GM19240 (cell line): ENCODE results near the gene SYT7.

ENCODE experiments used
- DNase-seq: peaks from one replicate; pipeline ENCODE4 v3.0.0; 2011; ENCODE audit warnings: low spot score; ENCODE audit not compliant: insufficient read length

SYT7 gene

DNA sequence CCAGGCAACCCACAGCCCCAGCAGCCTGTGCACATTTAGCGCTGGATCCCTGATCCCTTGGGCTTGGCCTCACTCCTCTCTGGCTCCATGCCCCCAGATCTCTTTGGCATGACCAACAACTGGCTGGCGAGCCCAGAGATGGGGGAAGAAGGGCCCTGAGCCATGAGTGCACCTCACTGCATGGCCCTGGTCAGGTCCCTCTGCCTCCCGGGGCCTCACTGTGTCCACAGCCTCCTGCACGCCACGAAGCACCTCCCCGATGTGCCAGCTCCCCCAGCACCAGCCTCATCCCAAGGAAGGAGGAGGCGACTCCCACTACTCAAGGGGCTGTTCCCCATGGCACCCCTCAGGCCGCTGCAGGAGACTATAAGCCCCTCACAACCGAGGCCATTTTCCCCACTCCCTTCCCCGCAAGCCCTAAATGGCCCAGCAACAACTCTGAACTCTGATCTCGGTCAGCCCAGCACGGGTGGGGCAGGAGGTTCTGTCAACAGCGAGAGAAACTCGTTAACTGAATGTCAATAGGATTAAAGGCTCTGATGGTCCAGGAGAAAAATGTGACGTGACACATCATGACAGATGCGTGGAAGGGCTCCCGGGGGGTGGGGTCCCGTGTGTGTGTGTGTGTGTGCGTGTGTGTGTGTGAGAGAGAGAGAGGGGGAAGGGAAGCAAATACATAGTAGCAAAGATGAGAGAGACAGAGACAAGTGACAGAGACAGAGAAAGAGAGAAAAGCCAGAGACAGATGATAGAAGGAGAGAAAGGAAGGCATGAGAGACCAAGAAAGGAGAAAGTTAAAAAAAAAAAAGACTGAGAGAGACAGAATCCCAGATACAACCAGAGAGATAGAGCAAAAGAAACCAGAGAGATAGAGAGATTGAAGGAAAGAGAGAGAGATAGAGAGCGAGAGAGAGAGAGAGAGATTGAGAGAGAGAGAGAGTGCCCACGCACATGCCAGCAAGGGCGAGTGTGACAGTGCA lies 28.4 kb upstream of the SYT7 start:
- no peak for DNase-seq

DNA sequence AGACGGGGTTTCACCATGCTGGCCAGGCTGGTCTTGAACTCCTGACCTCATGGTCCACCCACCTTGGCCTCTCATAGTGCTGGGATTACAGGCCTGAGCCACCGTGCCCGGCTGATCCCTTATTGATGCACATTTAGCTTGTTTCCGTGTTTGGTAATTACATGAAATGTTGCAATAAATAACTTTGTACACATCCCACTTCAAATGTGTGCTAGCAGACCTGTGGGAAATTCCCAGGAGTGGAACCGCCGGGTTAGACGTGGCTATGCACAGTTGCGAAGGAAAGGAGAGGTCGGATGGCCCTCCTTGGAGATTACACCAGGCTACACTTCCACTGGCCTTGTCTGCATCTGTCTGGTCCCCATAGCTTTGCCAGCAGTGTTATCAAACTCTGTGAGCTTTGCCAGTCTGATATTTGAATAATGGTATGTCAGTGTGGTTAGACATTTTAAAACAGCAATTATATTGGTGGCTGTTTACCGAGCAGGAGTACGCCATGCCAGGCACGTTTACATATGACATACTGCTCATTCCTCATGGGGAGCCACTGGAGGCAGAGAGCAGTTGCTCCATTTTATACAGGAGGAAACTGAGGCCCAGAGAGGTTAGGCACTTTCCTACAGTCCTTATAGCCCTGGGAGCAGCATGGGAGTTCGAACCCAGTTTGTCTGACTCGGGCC lies 27.2 kb upstream of the SYT7 start:
- DNase-seq = no peak

DNA sequence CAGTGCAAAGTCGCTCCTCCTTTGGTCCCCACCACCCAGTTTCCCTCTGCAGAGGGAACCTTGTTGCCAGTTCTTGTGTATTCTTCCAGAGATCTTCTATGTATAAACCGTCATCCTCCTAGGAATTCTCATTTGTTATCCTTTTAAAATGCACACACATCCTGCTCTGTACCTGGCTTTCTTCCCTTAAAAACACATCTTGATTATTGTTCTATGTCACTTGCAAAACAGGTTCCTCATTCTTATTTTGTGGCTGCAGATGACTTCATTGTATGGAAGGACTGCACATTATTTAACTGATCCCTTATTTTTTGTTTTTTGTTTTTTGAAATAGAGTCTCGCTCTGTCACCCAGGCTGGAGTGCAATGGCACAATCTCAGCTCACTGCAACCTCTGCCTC lies 26.6 kb upstream of the SYT7 start:
- DNase-seq = no peak

DNA sequence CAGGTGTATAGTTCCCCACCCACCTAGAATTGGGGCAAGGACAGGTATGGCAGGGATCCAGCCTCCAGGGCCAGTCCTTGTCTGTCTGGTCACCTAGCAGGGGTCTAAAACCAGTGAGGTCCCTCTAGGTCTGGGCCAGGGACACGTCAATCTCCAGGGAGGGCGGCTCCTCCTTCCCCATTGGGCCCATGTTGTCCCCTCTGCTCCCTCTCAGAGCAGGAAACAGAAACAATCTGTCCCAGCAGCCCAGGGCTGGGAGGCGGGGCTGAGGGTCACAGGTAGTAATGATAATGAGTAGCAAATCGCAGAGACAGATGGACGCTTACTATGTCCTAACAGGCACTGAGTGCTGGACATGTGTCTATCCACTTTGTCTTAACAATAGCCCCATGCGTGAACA lies 22.8 kb upstream of the SYT7 start:
- DNase-seq = no peak

DNA sequence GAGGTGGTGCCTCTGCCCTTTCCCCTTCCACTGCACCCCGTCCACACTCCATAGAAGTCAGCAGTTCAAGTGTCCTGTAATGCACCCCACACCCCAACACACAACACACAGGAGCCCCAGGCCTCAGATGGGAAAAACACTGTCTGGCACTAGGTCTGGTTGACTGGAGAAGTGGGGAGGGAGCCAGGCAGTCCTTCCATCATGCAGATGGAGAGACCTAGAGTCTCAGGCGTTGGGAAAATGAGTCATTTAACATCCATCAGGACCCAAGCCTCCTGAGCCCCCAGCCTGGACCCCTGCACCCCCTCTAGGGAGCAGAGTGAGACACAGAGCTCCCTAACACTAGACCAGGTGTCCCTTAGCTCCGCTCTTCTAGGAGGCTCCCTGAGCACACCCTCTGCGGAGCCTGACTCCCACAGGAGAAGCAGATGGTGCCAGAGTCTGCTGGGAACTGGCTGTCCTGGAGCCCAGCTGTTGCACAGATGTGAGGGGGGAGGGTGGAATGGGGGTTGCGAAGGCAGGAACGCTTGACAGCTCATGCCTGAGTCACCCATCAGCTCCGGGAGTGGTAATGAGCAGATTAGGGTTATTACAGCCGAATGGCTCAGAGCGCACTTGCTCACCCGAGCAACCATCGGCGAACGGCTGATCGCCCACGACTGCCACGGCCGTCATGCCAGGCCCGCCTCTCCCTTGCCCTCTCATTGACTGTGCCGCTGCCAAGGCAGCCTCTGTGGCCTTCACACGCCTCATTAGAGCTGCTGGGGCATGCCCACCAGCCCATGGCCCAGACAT lies 22.1 kb upstream of the SYT7 start:
- DNase-seq = no peak

DNA sequence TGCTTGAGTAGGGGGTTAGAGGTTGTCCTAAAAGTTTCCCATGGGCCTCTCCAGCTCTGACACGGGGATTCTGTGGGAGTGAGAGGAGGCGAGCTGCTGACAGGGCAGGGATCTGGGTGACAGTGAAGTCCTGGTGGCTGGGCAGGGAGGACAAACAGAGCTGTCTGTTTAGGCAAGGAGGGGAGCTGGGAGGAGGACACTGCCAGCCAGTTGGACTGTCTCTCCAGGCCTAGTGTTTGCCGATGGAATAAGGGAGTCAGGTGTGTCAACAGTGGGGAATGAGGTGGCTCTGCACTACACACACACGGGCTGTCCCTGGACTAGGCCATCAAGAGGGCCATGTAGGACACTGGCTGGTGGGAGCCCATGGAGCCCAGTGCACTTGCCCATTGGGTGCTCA lies 20.6 kb upstream of the SYT7 start:
- no peak for DNase-seq

DNA sequence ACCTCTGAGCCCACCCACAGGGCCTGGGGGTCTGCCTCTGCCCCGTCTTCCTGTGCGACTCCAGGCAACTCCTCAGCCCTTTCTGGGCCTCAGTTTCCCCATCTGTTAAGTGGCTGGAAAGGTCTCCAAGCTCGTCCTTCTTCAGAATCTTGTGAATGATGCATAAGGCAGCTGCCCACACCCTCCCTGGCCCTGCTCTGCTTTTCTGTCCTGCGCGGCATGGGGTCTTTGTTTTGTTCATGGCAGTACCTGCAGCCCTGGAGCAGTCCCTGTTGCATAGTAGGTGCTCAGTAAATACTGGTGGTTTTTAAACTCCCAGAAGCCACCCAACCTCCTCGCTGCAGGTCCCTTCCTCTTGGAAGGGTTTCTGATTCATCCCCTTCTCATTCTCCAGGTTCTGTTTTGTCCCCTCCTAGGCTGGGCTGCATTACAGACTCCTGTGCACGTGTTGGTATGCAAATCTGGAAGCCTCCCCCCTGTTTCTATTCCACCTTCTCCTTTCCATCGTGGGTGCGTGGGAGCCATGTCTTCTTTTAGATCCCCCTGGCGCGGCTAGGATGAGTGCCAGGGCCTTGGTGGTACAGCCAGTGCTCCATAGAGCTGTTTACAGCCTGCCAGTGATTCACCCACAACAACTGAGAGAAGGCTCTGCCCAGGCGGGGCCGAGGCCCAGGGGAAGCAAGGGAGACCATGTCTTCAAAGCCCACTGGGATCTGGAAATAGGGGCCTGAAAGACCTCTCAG lies 19.3 kb upstream of the SYT7 start:
- no peak for DNase-seq

DNA sequence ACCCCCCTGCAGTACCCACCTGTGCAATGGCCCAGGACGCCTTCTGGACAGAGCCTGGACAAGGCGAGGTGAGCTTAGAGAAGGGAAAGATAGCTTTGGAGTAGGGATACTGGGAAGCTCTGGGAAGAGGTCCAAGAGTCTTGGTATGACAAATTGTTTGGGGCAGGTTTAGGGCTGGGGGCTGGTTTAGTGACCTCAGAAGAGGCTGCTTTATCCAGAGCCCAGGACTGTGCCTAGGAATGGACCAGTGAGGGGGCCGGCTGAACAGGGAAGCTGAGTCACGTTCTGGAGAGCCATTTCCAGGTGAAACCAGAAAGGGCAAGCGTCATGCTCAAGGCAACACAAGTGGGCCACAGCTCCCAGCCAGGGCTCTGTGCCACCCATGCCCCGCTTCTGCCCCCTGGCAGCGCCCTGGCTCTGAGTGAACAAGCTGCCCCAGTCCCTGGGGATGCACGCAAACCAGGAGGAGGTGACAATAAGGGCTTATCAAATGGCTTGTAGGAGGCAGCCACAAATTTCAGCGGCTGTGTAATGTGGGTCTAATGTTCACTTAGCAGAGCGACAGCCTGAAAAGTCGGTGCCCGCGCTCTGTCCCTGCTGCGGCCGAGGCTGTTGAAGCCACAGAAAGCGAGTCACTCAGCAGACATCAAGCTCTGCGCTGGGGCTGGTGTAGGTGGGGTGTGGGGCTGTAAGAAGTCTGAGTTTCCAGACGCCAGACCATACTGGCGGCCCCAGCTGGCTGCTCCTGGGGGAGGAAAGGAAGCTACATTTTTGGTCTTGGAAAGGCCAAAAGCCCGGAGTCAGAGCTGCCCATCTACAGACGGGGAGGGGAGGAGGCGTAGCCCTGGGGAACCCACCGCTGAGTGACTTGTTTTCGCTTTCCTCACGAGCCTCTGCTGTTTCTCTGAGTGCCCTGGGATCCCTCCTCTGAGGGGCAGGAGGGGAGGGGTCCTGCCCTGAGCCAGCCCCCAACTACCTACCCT lies 18.3 kb upstream of the SYT7 start:
- DNase-seq = no peak

DNA sequence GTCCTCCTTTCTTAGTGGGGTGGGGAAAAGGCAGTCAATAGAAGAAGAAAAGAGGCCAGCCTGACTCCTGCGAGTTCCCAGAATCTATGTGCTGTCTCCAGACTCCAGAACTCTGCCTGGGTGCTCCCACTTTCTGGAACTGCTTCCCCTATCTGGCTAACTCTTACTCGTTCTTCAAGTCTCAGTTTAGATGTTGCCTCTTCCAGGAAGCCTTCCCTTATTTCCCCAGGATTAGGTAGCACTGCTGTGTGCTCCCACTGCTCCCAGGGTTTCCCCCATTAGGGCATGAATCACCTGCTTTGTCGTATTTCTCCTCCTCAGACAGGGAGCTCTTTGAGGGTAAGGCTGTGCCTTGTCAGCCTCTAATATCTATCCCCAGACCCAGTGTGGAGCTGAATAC lies 17.5 kb upstream of the SYT7 start:
- DNase-seq = no peak

DNA sequence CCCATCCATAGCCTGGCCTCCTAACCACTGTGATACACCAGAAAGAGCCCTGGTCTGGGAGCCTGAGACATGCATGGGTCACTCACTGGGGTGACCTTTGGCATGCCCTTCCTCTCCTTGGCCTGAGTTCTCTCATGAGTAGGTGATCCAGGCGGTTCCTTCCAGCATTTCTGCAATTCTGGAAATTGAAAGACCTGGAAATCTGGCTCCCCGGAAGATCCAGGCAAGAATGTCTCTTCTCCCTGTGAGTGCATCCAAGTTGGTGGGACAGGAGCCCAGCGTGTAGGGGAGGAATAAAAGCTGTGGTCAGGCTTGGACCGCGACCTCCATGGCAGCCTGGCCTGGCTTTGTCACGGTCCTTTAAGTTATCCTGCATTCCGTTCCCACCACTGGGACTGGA lies 16.1 kb upstream of the SYT7 start:
- DNase-seq = no peak

DNA sequence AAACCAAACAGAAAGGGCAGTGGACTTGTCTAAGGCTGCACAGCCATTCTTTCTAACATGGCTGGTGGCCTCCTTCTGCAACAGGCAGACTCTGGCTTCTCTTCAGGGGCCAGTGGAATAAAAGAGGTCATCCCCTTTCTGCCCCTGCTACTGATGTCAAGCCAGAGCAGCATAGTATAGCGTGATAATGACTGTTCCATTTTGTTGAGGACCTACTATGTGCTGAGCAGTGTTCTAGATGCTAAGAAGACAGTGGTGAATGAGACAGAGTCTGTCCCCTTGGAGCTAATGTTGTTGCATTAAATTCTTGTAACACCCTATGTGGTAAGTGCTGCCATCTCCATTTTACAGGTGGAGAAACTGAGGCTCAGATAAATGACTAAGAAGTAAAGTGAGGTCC lies 15.7 kb upstream of the SYT7 start:
- DNase-seq = no peak

DNA sequence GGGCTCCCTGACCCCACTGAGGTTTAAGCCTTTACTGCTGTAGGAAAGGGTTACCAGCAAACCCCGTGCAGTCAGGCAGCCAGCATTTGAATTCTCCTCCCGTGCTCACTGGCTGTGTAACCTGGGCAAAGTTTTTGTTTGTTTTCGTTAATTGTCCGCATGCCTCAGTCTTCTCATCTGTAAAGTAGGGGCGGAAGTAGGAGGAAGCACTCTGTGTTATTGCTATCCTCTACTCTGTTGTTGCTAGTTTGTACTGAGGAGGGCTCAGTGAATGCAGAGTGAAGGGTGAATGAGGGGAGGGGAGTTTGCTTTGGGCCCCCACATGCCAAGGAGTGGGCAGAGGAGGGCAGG lies 14.0 kb upstream of the SYT7 start:
- DNase-seq = no peak

DNA sequence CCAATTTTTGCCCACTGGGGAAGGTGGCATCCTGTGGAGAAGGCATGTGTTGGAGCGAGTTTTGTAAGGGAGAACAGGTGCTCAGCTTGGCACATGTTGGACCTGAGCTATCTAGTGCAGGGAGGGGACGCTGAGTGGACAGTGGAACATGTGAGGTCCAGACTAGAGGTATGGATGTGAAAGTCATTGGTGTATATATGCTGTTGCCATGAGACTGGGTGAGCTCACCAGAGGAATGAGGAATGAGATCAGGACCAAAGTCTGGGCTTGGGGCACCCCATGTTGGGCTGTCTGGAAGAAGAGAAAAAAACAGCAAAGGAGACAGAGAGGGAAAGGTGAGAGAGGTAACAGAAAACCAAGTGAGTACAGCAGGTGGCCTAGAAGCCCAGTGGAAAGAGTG lies 12.3 kb upstream of the SYT7 start:
- no peak for DNase-seq

DNA sequence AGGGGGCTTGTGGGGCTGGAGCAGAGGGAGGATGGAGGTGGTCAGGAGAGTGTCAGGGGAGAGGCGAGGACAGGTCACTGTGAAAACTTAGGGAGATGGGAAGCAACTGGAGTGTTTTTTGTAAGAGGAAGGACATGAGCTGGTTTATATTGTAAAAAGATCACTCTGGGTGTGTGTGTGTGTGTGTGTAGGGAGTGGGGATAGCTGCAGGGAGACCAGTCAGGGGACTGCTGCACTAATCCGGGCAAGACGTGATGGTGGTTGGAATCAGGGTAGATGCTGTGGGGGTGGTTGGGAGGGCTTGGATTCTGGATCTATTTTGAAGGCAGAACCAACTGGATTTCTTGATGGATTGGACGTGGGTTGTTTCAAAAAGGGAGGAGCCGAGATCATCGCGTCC lies 11.3 kb upstream of the SYT7 start:
- no peak for DNase-seq

DNA sequence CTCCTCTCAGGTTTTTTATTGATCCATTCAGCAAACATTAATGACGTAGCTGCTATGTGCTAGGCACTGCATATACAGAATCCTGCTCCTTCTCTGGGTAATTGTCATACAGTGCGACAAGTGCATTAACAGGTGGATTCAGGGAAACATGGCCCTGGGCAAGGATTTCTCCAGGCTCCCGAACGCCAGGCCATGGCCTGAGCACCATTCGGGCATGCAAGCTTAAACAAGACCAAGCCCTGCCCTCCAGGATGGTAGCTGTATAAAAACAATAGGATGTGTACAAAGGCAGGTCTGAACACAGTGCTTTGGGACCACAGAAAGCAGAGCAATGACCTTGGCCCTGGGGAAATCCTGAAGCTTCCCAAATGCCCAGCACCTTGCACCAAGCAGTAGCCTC lies 9.1 kb upstream of the SYT7 start:
- DNase-seq = no peak

DNA sequence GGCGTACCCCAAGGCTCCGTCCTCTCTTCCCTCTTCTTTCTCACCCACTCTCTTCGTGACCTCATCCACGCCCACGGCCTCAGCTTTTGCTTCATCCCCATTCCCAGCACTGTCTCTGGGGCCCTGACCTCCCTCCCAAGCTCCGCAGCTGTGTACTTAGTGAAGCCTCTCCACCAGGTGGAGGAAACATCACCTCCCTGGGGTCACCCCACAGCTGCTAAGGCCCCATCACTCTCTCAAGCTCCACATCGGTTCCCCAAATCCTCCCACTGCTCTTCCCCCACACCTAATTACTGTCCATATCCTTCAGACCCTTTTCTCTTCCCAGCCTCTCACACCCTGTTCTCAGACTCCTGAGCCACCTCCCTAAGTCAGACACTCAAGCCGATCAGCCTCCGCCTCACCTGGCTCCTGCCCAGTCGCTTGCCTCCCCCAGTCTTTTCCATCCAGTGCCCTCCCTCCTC lies 7.9 kb upstream of the SYT7 start:
- DNase-seq = no peak

DNA sequence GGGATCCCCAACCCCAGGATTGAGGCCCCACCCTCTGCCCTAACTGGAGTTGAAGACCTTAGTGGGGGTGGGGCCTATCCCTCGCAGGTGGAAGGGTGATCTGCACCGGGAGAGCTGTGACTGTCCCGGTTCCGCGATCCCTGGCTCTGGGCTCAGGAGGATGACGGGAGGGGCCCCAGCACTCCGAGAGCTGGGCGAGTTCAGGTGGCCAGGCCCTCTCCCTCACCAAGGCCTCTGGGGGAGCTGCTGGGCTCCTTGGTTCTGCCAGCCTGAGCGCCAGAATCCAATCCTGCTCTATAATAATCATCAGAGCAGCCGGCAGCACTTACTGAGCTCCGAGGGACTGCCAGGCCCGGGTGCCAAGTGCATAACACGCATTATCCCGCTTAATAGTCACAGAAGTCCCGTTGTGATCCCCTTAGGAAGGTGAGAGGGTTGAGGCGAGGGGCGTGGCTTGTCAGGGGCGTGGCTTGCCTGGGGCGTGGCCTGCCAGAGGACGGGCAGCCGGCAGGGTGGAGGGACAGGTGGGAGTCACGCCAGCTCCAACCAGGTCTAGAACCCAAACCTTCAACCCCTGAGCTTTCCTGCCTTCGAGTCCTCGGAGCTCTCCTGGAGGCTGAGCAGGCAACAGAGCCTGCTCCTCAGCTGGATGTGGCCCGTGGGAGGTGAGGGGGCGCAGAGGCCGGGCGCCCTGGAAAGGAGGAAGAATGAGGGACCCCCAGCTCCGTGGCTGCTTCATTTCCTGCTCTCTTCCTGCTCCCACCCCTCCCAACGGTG lies 7.3 kb upstream of the SYT7 start:
- no peak for DNase-seq

DNA sequence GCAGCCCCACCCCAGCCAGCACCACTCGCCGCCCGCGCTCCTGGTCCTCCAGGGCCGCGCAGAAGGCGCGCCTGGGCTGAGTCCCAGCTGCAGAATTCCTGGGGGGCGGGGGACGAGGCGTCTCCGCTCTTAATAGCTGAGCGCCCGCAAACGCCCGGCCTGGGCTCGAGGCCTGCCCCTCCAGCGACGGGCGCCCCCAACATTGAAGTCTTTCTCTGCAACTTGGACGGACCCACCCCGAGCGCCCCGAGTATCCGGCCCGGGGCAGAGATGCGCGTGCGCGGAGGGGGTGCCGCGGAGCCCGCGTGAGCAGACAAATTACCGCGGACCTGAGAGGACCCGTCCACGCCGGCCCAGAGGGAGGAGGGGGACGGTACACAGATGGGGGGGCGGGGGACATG lies 6.7 kb upstream of the SYT7 start:
- DNase-seq = no peak

DNA sequence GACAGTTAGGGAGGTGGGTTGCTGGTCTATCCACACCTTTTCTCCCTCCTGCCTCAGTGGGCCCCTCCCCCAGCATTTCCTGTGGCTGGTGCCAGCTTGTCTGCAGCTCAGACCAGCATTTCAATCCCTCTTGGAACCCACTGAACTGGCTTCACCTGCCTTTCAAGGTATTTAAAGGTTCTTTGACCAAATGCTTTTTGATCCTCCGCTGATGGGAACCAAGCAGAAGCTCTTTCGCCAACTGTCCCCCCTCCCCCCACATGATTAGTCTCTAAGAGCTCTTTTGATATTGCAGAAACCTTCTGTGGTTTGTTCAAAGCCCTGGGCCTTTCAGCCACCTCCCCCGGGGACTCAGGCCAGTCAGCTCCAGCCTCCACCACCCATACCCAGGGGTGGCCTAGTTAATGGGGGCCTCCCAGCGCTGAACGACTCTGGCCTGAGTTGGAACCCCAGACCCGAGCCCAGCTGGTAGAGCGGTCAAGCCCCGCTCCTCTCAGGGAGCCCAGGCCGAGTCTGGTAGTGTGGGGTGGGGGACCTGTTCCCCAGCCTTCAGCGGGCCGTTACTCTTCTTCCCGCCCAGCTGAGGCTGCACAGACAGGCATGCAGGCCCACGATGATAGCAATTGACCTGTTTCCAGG lies 6.0 kb upstream of the SYT7 start:
- DNase-seq = no peak
